CD4-positive, alpha-beta T cell treated with Interleukin-1 beta for 1 hour (primary cell): ENCODE measurements around the gene OXLD1.
A peak's percentile ranks its signal among the peaks of the same experiment; 100 is the strongest.

ENCODE experiments used
- DNase-seq, 2 donors: peaks; one replicate each; pipeline ENCODE4 v3.0.0-alpha.2; 2020 to 2022

OXLD1 gene

GRCh38 chr17:81666342-81667191 lies at the start of gene OXLD1, which contains the start of gene CCDC137:
Gene OXLD1, minus strand, starts transcription at chr17:81666605. Its CDS starts 28 bp downstream, at chr17:81666577.
Gene CCDC137, plus strand, starts transcription at chr17:81666737. Its CDS starts 30 bp downstream, at chr17:81666767.
- DNase-seq, result peak; percentile 91 to 92

- no peak for DNase-seq
Measured at GRCh38 chr17:81715107-81715871, 48.9 kb upstream of the OXLD1 start.

- no peak for DNase-seq
Measured at GRCh38 chr17:81714412-81715106, 48.2 kb upstream of the OXLD1 start.

- no peak for DNase-seq
Measured at GRCh38 chr17:81713556-81714411, 47.4 kb upstream of the OXLD1 start.

- DNase-seq, result no peak
Measured at GRCh38 chr17:81713004-81713555, 46.7 kb upstream of the OXLD1 start.

- DNase-seq, result no peak
Measured at GRCh38 chr17:81712468-81713003, 46.1 kb upstream of the OXLD1 start.

- peak; percentile 75 to 78 for DNase-seq
Measured at GRCh38 chr17:81711814-81712467, 45.5 kb upstream of the OXLD1 start, which contains the start of gene SLC25A10. Gene SLC25A10, plus strand, starts transcription at chr17:81712284. Its CDS starts 143 bp downstream, at chr17:81712427.

GRCh38 chr17:81710514-81711308 lies 44.3 kb upstream of the OXLD1 start:
- peak in 1 of 2 donors; percentile 31 for DNase-seq

GRCh38 chr17:81708739-81709185 lies 42.4 kb upstream of the OXLD1 start:
- no peak for DNase-seq

GRCh38 chr17:81707725-81708646 lies 41.6 kb upstream of the OXLD1 start:
- no peak for DNase-seq

- no peak for DNase-seq
Measured at GRCh38 chr17:81706757-81707624, 40.6 kb upstream of the OXLD1 start.

- DNase-seq, result no peak
Measured at GRCh38 chr17:81706232-81706611, 39.8 kb upstream of the OXLD1 start.

GRCh38 chr17:81705518-81706231 lies 39.3 kb upstream of the OXLD1 start:
- no peak for DNase-seq

GRCh38 chr17:81703747-81704654 lies 37.6 kb upstream of the OXLD1 start:
- DNase-seq, result no peak

GRCh38 chr17:81702934-81703746 lies 36.7 kb upstream of the OXLD1 start, which contains the start of gene MRPL12:
Gene MRPL12, plus strand, starts transcription at chr17:81703367. Its CDS starts 135 bp downstream, at chr17:81703502.
- peak; percentile 90 to 91 for DNase-seq
